H9 (cell line): ENCODE measurements around the gene SCGB2A2. TPM values are rescaled to one million over a fixed set of nuclear protein-coding genes. Genes with fewer than 3 reads are reported as not detected.

Source experiments
- DNase-seq: peaks from one replicate; pipeline ENCODE4 v3.0.0-alpha.2; 2017
- H2AFZ ChIP-seq: one replicate; pipeline ENCODE4 v1.6.1; 2013; ENCODE audit warnings: mild to moderate bottlenecking, low read length, control low read depth, moderate library complexity
- H2AK5ac ChIP-seq: 2 replicates; pipeline ENCODE4 v1.6.1; 2013; ENCODE audit warnings: low read length, control low read depth, mixed read lengths; ENCODE audit not compliant: insufficient read length
- H2BK120ac ChIP-seq: one replicate; pipeline ENCODE4 v1.6.1; 2013; ENCODE audit warnings: low read depth, mild to moderate bottlenecking, low read length, control low read depth, inconsistent platforms; ENCODE audit not compliant: poor library complexity, severe bottlenecking
- H2BK12ac ChIP-seq: 2 replicates; pipeline ENCODE4 v1.6.1; 2013; ENCODE audit warnings: low read length, control low read depth, mixed read lengths, low read depth; ENCODE audit not compliant: insufficient read length
- H2BK15ac ChIP-seq: 2 replicates; pipeline ENCODE4 v1.6.1; 2013; ENCODE audit warnings: low read depth, low read length, control low read depth
- H2BK20ac ChIP-seq: one replicate; pipeline ENCODE4 v1.6.1; 2013; ENCODE audit warnings: low read depth, mild to moderate bottlenecking, low read length, control low read depth, inconsistent platforms; ENCODE audit not compliant: poor library complexity, severe bottlenecking
- H2BK5ac ChIP-seq: 2 replicates; pipeline ENCODE4 v1.6.1; 2013; ENCODE audit warnings: low read length, control low read depth, mixed read lengths; ENCODE audit not compliant: insufficient read length
- H3K14ac ChIP-seq: 2 replicates; pipeline ENCODE4 v1.6.1; 2013; ENCODE audit warnings: low read length, control low read depth; ENCODE audit not compliant: insufficient read depth
- H3K18ac ChIP-seq: 2 replicates; pipeline ENCODE4 v1.6.1; 2013; ENCODE audit warnings: low read depth, mild to moderate bottlenecking, mixed read lengths, low read length, control low read depth; ENCODE audit not compliant: insufficient read length
- H3K23ac ChIP-seq: 2 replicates; pipeline ENCODE4 v1.6.1; 2013; ENCODE audit warnings: low read length, control low read depth, mixed read lengths, low read depth; ENCODE audit not compliant: insufficient read length
- H3K23me2 ChIP-seq: 2 replicates; pipeline ENCODE4 v1.6.1; 2013; ENCODE audit warnings: low read depth, mild to moderate bottlenecking, mixed read lengths, low read length, control low read depth; ENCODE audit not compliant: insufficient read length, poor library complexity, severe bottlenecking
- H3K27ac ChIP-seq: 2 replicates; pipeline ENCODE4 v1.5.1; 2013; ENCODE audit warnings: low read length, control low read depth, mixed read lengths, low read depth; ENCODE audit not compliant: insufficient read length
- H3K27me3 ChIP-seq: 2 replicates; pipeline ENCODE4 v1.6.1; 2013; ENCODE audit warnings: low read length, control low read depth, inconsistent platforms; ENCODE audit not compliant: insufficient read depth
- H3K4ac ChIP-seq: 2 replicates; pipeline ENCODE4 v1.6.1; 2013; ENCODE audit warnings: low read depth, mild to moderate bottlenecking, control low read depth, inconsistent platforms, low read length, moderate library complexity
- H3K4me1 ChIP-seq: 2 replicates; pipeline ENCODE4 v1.6.1; 2013; ENCODE audit warnings: low read length, control low read depth, inconsistent platforms; ENCODE audit not compliant: insufficient read depth
- H3K4me2 ChIP-seq: 2 replicates; pipeline ENCODE4 v1.6.1; 2013; ENCODE audit warnings: low read length, control low read depth, mixed read lengths; ENCODE audit not compliant: insufficient read length, insufficient read depth
- H3K56ac ChIP-seq: 2 replicates; pipeline ENCODE4 v1.6.1; 2013; ENCODE audit warnings: low read depth, mild to moderate bottlenecking, mixed read lengths, low read length, control low read depth; ENCODE audit not compliant: insufficient read length
- H3K79me1 ChIP-seq: 2 replicates; pipeline ENCODE4 v1.6.1; 2013; ENCODE audit warnings: low read depth, mild to moderate bottlenecking, moderate library complexity, low read length, control low read depth, inconsistent platforms; ENCODE audit not compliant: insufficient read depth, poor library complexity, severe bottlenecking
- H3K79me2 ChIP-seq: 2 replicates; pipeline ENCODE4 v1.6.1; 2013; ENCODE audit warnings: low read length, control low read depth, inconsistent platforms; ENCODE audit not compliant: insufficient read depth
- H3K9ac ChIP-seq: 2 replicates; pipeline ENCODE4 v1.6.1; 2013; ENCODE audit warnings: low read length, control low read depth, mixed read lengths; ENCODE audit not compliant: insufficient read length; ENCODE audit errors: extremely low read depth
- H3K9me3 ChIP-seq: one replicate; pipeline ENCODE4 v1.6.1; 2013; ENCODE audit warnings: low read depth, low read length, inconsistent platforms; ENCODE audit not compliant: control insufficient read depth
- H3T11ph ChIP-seq: one replicate; pipeline ENCODE4 v1.6.1; 2013; ENCODE audit warnings: mild to moderate bottlenecking, low read length, control low read depth, inconsistent platforms
- H4K20me1 ChIP-seq: one replicate; pipeline ENCODE4 v1.6.1; 2013; ENCODE audit not compliant: control insufficient read depth, insufficient read length, insufficient read depth
- H4K5ac ChIP-seq: 2 replicates; pipeline ENCODE4 v1.6.1; 2013; ENCODE audit warnings: low read depth, mild to moderate bottlenecking, mixed read lengths, low read length, control low read depth; ENCODE audit not compliant: insufficient read length
- H4K8ac ChIP-seq: replicated peaks from 2 replicates; pipeline ENCODE4 v1.6.1; 2013; ENCODE audit warnings: low read length, control low read depth, mixed read lengths, low read depth; ENCODE audit not compliant: insufficient read length
- H4K91ac ChIP-seq: 2 replicates; pipeline ENCODE4 v1.6.1; 2013; ENCODE audit warnings: low read depth, mild to moderate bottlenecking, moderate library complexity, mixed read lengths, low read length, control low read depth; ENCODE audit not compliant: insufficient read length
- H3K27ac Mint-ChIP-seq, 3 experiments: 2 replicates in 2 of 3; 3 replicates in 1 of 3; pipeline ENCODE4 v1.8.0; 2020 to 2021; ENCODE audit warnings: mixed read lengths in 3 of 3, mild to moderate bottlenecking in 1 of 3, moderate library complexity in 1 of 3
- H3K27me3 Mint-ChIP-seq: 2 replicates; pipeline ENCODE4 v1.8.0; 2021; ENCODE audit warnings: low read depth, mild to moderate bottlenecking, moderate library complexity, mixed read lengths
- H3K36me3 Mint-ChIP-seq, 3 experiments: 2 replicates in 2 of 3; 3 replicates in 1 of 3; pipeline ENCODE4 v1.8.0; 2020 to 2021; ENCODE audit warnings: low read depth in 3 of 3, mixed read lengths in 3 of 3; ENCODE audit not compliant: insufficient read depth in 1 of 3
- H3K4me1 Mint-ChIP-seq, 2 experiments: 2 replicates each; pipeline ENCODE4 v1.8.0; 2020; ENCODE audit warnings: mixed read lengths in 2 of 2
- H3K4me3 Mint-ChIP-seq, 2 experiments: 2 replicates in 1 of 2; 3 replicates in 1 of 2; pipeline ENCODE4 v1.8.0; 2020 to 2021; ENCODE audit warnings: mild to moderate bottlenecking in 2 of 2, mixed read lengths in 2 of 2, moderate library complexity in 1 of 2
- H3K9me3 Mint-ChIP-seq, 2 experiments: 2 replicates in 1 of 2; 3 replicates in 1 of 2; pipeline ENCODE4 v1.8.0; 2020; ENCODE audit warnings: mild to moderate bottlenecking in 2 of 2, mixed read lengths in 2 of 2, moderate library complexity in 1 of 2
- WGBS: extraction: QIAGEN DNeasy Blood & Tissue Kit; methylation state at CpG from one replicate; pipeline ENCODE4 v1.1.7; 2013; ENCODE audit warnings: missing lambda C conversion rate, low lambda C conversion rate, mixed read lengths; ENCODE audit not compliant: insufficient read length; ENCODE audit errors: extremely low coverage; 5-methylcytosine and 5-hydroxymethylcytosine counted together
- long read RNA-seq: library from polyadenylated mRNA; unstranded; transcript quantifications from one replicate; pipeline ENCODE4 v2.0.0, GENCODE V29; 2020
- total RNA-seq: library from RNA; stranded (reverse); gene quantifications from 2 replicates; pipeline ENCODE4 v1.2.1, GENCODE V29; 2021
- TF ChIP-seq, protein P1 (sequence below): fragments of 200-600 bp; sonication (generic); conservative IDR thresholded peaks from 3 replicates; pipeline ENCODE4 v1.8.0; 2021; ENCODE audit warnings: antibody characterized with exemption, mild to moderate bottlenecking

The SCGB2A2 gene
- not detected in 2 replicates for total RNA-seq
- long read RNA-seq: 0 reads

DNA sequence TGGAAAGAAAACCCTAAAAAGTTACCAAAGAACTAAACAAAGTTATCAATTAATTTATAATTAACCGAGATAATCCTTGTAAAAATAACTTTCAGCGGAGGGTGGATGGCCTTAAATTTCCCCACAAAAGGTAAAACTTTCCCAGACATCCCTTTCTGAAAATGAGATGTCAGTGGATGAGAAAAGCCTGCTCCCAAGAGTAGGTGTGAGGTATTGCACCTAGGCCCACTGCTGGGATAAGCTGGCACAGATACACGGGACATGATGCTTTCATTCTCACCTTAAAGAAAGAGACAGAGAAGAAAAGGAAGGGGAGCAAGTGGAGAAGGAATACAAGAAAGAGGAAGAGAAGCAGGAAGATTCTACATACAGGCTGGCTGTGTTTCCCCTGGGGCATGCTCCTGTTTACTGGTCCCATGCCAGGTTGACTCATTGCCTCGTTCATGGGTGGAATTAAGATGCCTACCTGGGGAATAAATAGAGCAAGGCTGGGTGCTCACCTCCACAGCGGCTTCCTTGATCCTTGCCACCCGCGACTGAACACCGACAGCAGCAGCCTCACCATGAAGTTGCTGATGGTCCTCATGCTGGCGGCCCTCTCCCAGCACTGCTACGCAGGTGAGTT lies at the start of gene SCGB2A2:
Gene SCGB2A2, plus strand, starts transcription at position 505 of the 625 bp plus-strand sequence. Its CDS starts 59 bp downstream, at position 564.
- no peaks in the 10 kb centered on the region; the same call in 1 of the 2 replicates for H3K27me3 ChIP-seq
- Mint-ChIP-seq H3K36me3 (no peaks in the 10 kb centered on the region; a peak in 1 of 7 replicates), H3K9me3 (peaks cover 0 to 2% of the 10 kb centered on the region in 2 experiments; a peak in 3 of 5 replicates), H3K27me3 (peaks cover 6% of the 10 kb centered on the region), H3K27ac (no peak within 1 kb of the TSS), H3K4me3 (no peak within 1 kb of the TSS), H3K4me1 (peaks cover 0 to 3% of the 10 kb centered on the region in 2 experiments; a peak in 2 of 4 replicates)
- no peak within 1 kb of the TSS for H3K56ac ChIP-seq
- H4K8ac ChIP-seq: no peak within 1 kb of the TSS
- no peak within 1 kb of the TSS for H3K4ac ChIP-seq
- TF ChIP-seq, protein P1, sequence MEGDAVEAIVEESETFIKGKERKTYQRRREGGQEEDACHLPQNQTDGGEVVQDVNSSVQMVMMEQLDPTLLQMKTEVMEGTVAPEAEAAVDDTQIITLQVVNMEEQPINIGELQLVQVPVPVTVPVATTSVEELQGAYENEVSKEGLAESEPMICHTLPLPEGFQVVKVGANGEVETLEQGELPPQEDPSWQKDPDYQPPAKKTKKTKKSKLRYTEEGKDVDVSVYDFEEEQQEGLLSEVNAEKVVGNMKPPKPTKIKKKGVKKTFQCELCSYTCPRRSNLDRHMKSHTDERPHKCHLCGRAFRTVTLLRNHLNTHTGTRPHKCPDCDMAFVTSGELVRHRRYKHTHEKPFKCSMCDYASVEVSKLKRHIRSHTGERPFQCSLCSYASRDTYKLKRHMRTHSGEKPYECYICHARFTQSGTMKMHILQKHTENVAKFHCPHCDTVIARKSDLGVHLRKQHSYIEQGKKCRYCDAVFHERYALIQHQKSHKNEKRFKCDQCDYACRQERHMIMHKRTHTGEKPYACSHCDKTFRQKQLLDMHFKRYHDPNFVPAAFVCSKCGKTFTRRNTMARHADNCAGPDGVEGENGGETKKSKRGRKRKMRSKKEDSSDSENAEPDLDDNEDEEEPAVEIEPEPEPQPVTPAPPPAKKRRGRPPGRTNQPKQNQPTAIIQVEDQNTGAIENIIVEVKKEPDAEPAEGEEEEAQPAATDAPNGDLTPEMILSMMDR: peak; percentile 66
- H4K5ac ChIP-seq: no peak within 1 kb of the TSS
- no peak within 1 kb of the TSS for H2AK5ac ChIP-seq
- no peak for DNase-seq
- no peak within 1 kb of the TSS; the same call in 1 of the 2 replicates for H3K14ac ChIP-seq
- H3K79me2 ChIP-seq: no peaks in the 10 kb centered on the region
- no peak within 1 kb of the TSS for H3K9ac ChIP-seq
- no peak within 1 kb of the TSS for H2AFZ ChIP-seq
- H3T11ph ChIP-seq: no peak within 1 kb of the TSS
- WGBS: no CpG with 5 or more reads among the region's 10 CpGs
- no peaks in the 10 kb centered on the region for H3K9me3 ChIP-seq
- H2BK15ac ChIP-seq: no peak within 1 kb of the TSS
- no peak within 1 kb of the TSS for H4K91ac ChIP-seq
- no peaks in the 10 kb centered on the region for H3K79me1 ChIP-seq
- H2BK20ac ChIP-seq: no peak within 1 kb of the TSS
- no peak within 1 kb of the TSS for H2BK120ac ChIP-seq
- no peak within 1 kb of the TSS for H3K4me2 ChIP-seq
- no peak within 1 kb of the TSS for H2BK12ac ChIP-seq
- no peak within 1 kb of the TSS for H3K27ac ChIP-seq
- H3K4me1 ChIP-seq: peaks cover 1% of the 10 kb centered on the region; the same call in 1 of the 2 replicates
- no peak within 1 kb of the TSS for H2BK5ac ChIP-seq
- no peaks in the 10 kb centered on the region for H4K20me1 ChIP-seq
- peaks cover 2% of the 10 kb centered on the region for H3K23me2 ChIP-seq
- H3K23ac ChIP-seq: no peak within 1 kb of the TSS
- no peak within 1 kb of the TSS for H3K18ac ChIP-seq
